COLO668 (cell line): ENCODE results near the gene SHROOM1.
A peak's percentile ranks its signal among the peaks of the same experiment; 100 is the strongest.

Source experiments
- DNase-seq: peaks from one replicate; lab custom pipeline; 2025; ENCODE audit not compliant: unreplicated experiment; lab: John Stamatoyannopoulos, UW

Gene SHROOM1

GRCh38 chr5:132825033-132825833 lies 5.2 kb downstream of the SHROOM1 start:
- no peak for DNase-seq

GRCh38 chr5:132824426-132824825 lies 6.0 kb downstream of the SHROOM1 start:
- no peak for DNase-seq

- DNase-seq = no peak
These were observed 6.9 kb downstream of the SHROOM1 start for GRCh38 chr5:132823481-132824050.

- peak; percentile 52 for DNase-seq
These were observed 7.6 kb downstream of the SHROOM1 start for GRCh38 chr5:132822650-132823480.

GRCh38 chr5:132821791-132822190 lies 8.7 kb downstream of the SHROOM1 start:
- DNase-seq = no peak

- no peak for DNase-seq
These were observed 9.1 kb downstream of the SHROOM1 start for GRCh38 chr5:132821350-132821749.

GRCh38 chr5:132820162-132820754 lies 10.2 kb downstream of the SHROOM1 start:
- DNase-seq = peak; percentile 85

- no peak for DNase-seq
These were observed 11.0 kb downstream of the SHROOM1 start for GRCh38 chr5:132819468-132819867.

- DNase-seq = no peak
These were observed 13.4 kb downstream of the SHROOM1 start for GRCh38 chr5:132817011-132817410.

GRCh38 chr5:132816554-132816953 lies 13.9 kb downstream of the SHROOM1 start:
- DNase-seq = no peak

- no peak for DNase-seq
These were observed 14.4 kb downstream of the SHROOM1 start for GRCh38 chr5:132816083-132816482.

- no peak for DNase-seq
These were observed 15.0 kb downstream of the SHROOM1 start for GRCh38 chr5:132815454-132815853.

GRCh38 chr5:132814503-132815294 lies 15.7 kb downstream of the SHROOM1 start:
- DNase-seq = no peak

GRCh38 chr5:132813599-132814502 lies 16.6 kb downstream of the SHROOM1 start:
- DNase-seq = peak; percentile 58

- peak; percentile 66 for DNase-seq
These were observed 17.5 kb downstream of the SHROOM1 start, which contains the start of gene SOWAHA for GRCh38 chr5:132812781-132813598. TSS of gene SOWAHA (plus strand) at chr5:132813302. CDS start at chr5:132813622, 320 bp downstream.

- DNase-seq = no peak
These were observed 18.2 kb downstream of the SHROOM1 start for GRCh38 chr5:132812123-132812765.

- DNase-seq = no peak
These were observed 19.8 kb downstream of the SHROOM1 start for GRCh38 chr5:132810605-132811004.

- DNase-seq = no peak
These were observed 21.6 kb downstream of the SHROOM1 start for GRCh38 chr5:132808866-132809265.
